K562 (cell line): Measurements from ENCODE around the gene INPP4B. TPM values are rescaled to one million over a fixed set of nuclear protein-coding genes. Genes with fewer than 3 reads are reported as not detected.

ENCODE experiments used
- ATAC-seq: fragments of 200-7000 bp; cut with Tn5 transposase; 3 replicates; pipeline ENCODE4 v1.9.1; 2020; ENCODE audit warnings: moderate library complexity
- BruUV-seq: library from RNA; stranded (reverse); fragments of 400-500 nt; replicated peaks from 2 replicates; lab custom pipeline; 2021; lab: Mats Ljungman, UMichigan
- CTCF ChIA-PET: fragments of 300-600 bp; formaldehyde crosslinking; extraction: SDS; loops from one replicate; lab custom pipeline; 2021; ENCODE audit warnings: low intra/inter-chr PET ratio; lab: Yijun Ruan, JAX
- POLR2A ChIA-PET: fragments of 300-600, 350-650 bp; sonication (Branson Sonifier 250); formaldehyde crosslinking; extraction: SDS; loops from one replicate; lab custom pipeline; 2021; ENCODE audit warnings: antibody characterized with exemption, inconsistent platforms; lab: Yijun Ruan, JAX
- DNase-seq, 4 experiments: peaks; one replicate each; pipeline versions ENCODE4 v3.0.0 to v3.0.0-alpha.2; 2011 to 2018; ENCODE audit warnings: low spot score in 3 of 4, mixed read lengths in 3 of 4; ENCODE audit errors: extremely low read depth in 1 of 4
- FAIRE-seq: peaks from 2 replicates; lab custom pipeline; 2011; peaks lifted over from hg19 to GRCh38; lab: Jason Lieb, UNC
- H2AFZ ChIP-seq: 2 replicates; pipeline ENCODE4 v1.6.0; 2011; ENCODE audit warnings: low read depth, low read length, control low read depth, inconsistent platforms
- H3K27ac ChIP-seq: fragments of 200-600 bp; 3 replicates; pipeline ENCODE4 v1.8.0; 2011; ENCODE audit warnings: low read depth, mild to moderate bottlenecking, control low read depth, inconsistent platforms, low read length, moderate library complexity, mixed read lengths; ENCODE audit errors: extremely low read depth
- H3K27me3 ChIP-seq, 2 experiments: fragments of 300-600 bp in 1 of 2; 2 replicates in 1 of 2; 3 replicates in 1 of 2; pipeline versions ENCODE4 v1.6.0 to v1.8.0; 2011; ENCODE audit warnings: inconsistent platforms in 2 of 2, low read length in 2 of 2, mild to moderate bottlenecking in 1 of 2, mixed read lengths in 1 of 2, moderate library complexity in 1 of 2; ENCODE audit not compliant: control insufficient read depth in 2 of 2, insufficient read depth in 2 of 2
- H3K36me3 ChIP-seq: fragments of 300-600 bp; 3 replicates; pipeline ENCODE4 v1.8.0; 2011; ENCODE audit warnings: mild to moderate bottlenecking, low read length, inconsistent platforms; ENCODE audit not compliant: control insufficient read depth, insufficient read depth
- H3K4me1 ChIP-seq, 2 experiments: fragments of 200-600 bp in 1 of 2; replicated peaks in 1 of 2; 2 replicates in 1 of 2; 3 replicates in 1 of 2; pipeline versions ENCODE4 v1.5.1 to v1.8.0; 2011; ENCODE audit warnings: inconsistent platforms in 2 of 2, low read length in 2 of 2, mild to moderate bottlenecking in 1 of 2, mixed read lengths in 1 of 2, moderate library complexity in 1 of 2; ENCODE audit not compliant: control insufficient read depth in 2 of 2, insufficient read depth in 2 of 2
- H3K4me2 ChIP-seq: 2 replicates; pipeline ENCODE4 v1.6.1; 2011; ENCODE audit warnings: low read length, control low read depth, inconsistent platforms, mixed read lengths; ENCODE audit not compliant: insufficient read depth
- H3K4me3 ChIP-seq: fragments of 200-600 bp; sonication (generic), shearing (Covaris generic); 2 replicates; pipeline ENCODE4 v1.5.1; 2016; ENCODE audit warnings: control low read depth, inconsistent platforms
- H3K79me2 ChIP-seq: fragments of 200-600 bp; 3 replicates; pipeline ENCODE4 v1.8.0; 2011; ENCODE audit warnings: low read length, inconsistent platforms; ENCODE audit not compliant: control insufficient read depth, insufficient read depth
- H3K9ac ChIP-seq, 2 experiments: 2 replicates each; pipeline versions ENCODE4 v1.6.0 to v1.6.1; 2011; ENCODE audit warnings: low read depth in 2 of 2, low read length in 2 of 2, control low read depth in 1 of 2, inconsistent platforms in 1 of 2, mild to moderate bottlenecking in 1 of 2, mixed read lengths in 1 of 2; ENCODE audit not compliant: insufficient read depth in 1 of 2
- H3K9me1 ChIP-seq: one replicate; pipeline ENCODE4 v1.6.0; 2011; ENCODE audit warnings: inconsistent platforms, mild to moderate bottlenecking, low read length, moderate library complexity; ENCODE audit not compliant: control insufficient read depth, insufficient read depth
- H3K9me3 ChIP-seq: replicated peaks from 2 replicates; pipeline ENCODE4 v1.5.1; 2011; ENCODE audit warnings: low read depth, low read length, inconsistent platforms; ENCODE audit not compliant: control insufficient read depth, insufficient read depth
- H4K20me1 ChIP-seq: replicated peaks from 2 replicates; pipeline ENCODE4 v1.6.1; 2011; ENCODE audit warnings: low read length, inconsistent platforms, mixed read lengths; ENCODE audit not compliant: control insufficient read depth, insufficient read depth
- BCLAF1 ChIP-seq, 2 experiments: fragments of 450-650 bp in 1 of 2; IDR thresholded peaks; 2 replicates each; pipeline ENCODE4 v1.6.1; 2011 to 2017; ENCODE audit warnings: low read depth in 2 of 2, antibody characterized with exemption in 1 of 2, borderline replicate concordance in 1 of 2, low read length in 1 of 2, mild to moderate bottlenecking in 1 of 2, mixed read lengths in 1 of 2; ENCODE audit not compliant: control insufficient read depth in 1 of 2
- CBFA2T3 ChIP-seq: fragments of 450-650 bp; IDR thresholded peaks from 2 replicates; pipeline ENCODE4 v1.6.1; 2017
- CEBPG ChIP-seq, 3 experiments: fragments of 200-800 bp in 1 of 3; sonication (Bioruptor generic) in 1 of 3; sonication (generic) in 1 of 3; formaldehyde crosslinking in 1 of 3; IDR thresholded peaks in 2 of 3; conservative IDR thresholded peaks in 1 of 3; 2 replicates each; pipeline versions ENCODE4 v1.6.1 to v1.8.0; 2016 to 2022; ENCODE audit warnings: missing compliant biosample characterization in 2 of 3, missing genetic modification characterization in 2 of 3, mild to moderate bottlenecking in 1 of 3, missing genetic modification reagents in 1 of 3
- E2F3 ChIP-seq: fragments of 250-450 bp; sonication (Bioruptor Pico); IDR thresholded peaks from 2 replicates; pipeline ENCODE4 v1.4.0; 2020; ENCODE audit warnings: mild to moderate bottlenecking
- GATA2 ChIP-seq: sonication (generic); formaldehyde crosslinking; IDR thresholded peaks from 2 replicates; pipeline ENCODE4 v1.4.0; 2020; ENCODE audit warnings: mild to moderate bottlenecking, missing genetic modification reagents
- KLF13 ChIP-seq: fragments of 450-650 bp; IDR thresholded peaks from 2 replicates; pipeline ENCODE4 v1.6.1; 2016; ENCODE audit warnings: missing genetic modification characterization, low read depth, mild to moderate bottlenecking, missing compliant biosample characterization, moderate library complexity, borderline replicate concordance
- NFIX ChIP-seq: fragments of 250-450 bp; sonication (Bioruptor Pico); IDR thresholded peaks from 2 replicates; pipeline ENCODE4 v1.4.0; 2020; ENCODE audit warnings: low read depth, mild to moderate bottlenecking, moderate library complexity
- PTRF ChIP-seq: fragments of 450-650 bp; IDR thresholded peaks from 2 replicates; pipeline ENCODE4 v1.6.1; 2016; ENCODE audit warnings: mild to moderate bottlenecking, missing genetic modification characterization, missing compliant biosample characterization
- RCOR1 ChIP-seq, 2 experiments: IDR thresholded peaks; 2 replicates each; pipeline ENCODE4 v1.6.1; 2012; ENCODE audit warnings: low read depth in 2 of 2, low read length in 2 of 2, borderline replicate concordance in 1 of 2, improper control_type of control experiment in 1 of 2
- SAFB2 ChIP-seq: fragments of 200-400 bp; formaldehyde crosslinking; IDR thresholded peaks from 2 replicates; pipeline ENCODE4 v1.6.1; 2018; ENCODE audit warnings: borderline replicate concordance, low read length, low read depth, moderate library complexity; ENCODE audit not compliant: severe bottlenecking
- SMARCA4 ChIP-seq: fragments of 450-650 bp; IDR thresholded peaks from 2 replicates; pipeline ENCODE4 v1.6.1; 2016
- TBP ChIP-seq: optimal IDR thresholded peaks from 2 replicates; pipeline ENCODE3; 2011; ENCODE audit warnings: low read depth, low read length, improper control_type of control experiment
- ZBTB2 ChIP-seq: fragments of 450-650 bp; IDR thresholded peaks from 2 replicates; pipeline ENCODE4 v1.6.1; 2016; ENCODE audit warnings: antibody characterized with exemption
- ZBTB7A ChIP-seq: IDR thresholded peaks from 2 replicates; pipeline ENCODE4 v1.6.1; 2011; ENCODE audit warnings: low read depth, mild to moderate bottlenecking, low read length, moderate library complexity, borderline replicate concordance; ENCODE audit not compliant: control insufficient read depth
- ZFP36 ChIP-seq: fragments of 150-350 bp; IDR thresholded peaks from 2 replicates; pipeline ENCODE4 v1.6.1; 2018; ENCODE audit warnings: low read length, low read depth; ENCODE audit not compliant: partially characterized antibody
- ZNF3 ChIP-seq: fragments of 250-450 bp; sonication (Bioruptor Pico); IDR thresholded peaks from 2 replicates; pipeline ENCODE4 v1.5.0; 2021; ENCODE audit warnings: mild to moderate bottlenecking, moderate library complexity
- WGBS: fragments of 100-300 bp; shearing (Covaris generic); methylation state at CpG from one replicate; pipeline ENCODE4 v1.1.6; 2016; ENCODE audit warnings: low coverage, mixed read lengths; ENCODE audit not compliant: insufficient coverage; ENCODE audit errors: missing lambda C conversion rate; 5-methylcytosine and 5-hydroxymethylcytosine counted together
- in situ Hi-C: fragments of 300-500 bp; cut with MboI; formaldehyde crosslinking; loops from 4 replicates; pipeline ENCODE4 v1.15.0; 2018; ENCODE audit warnings: inconsistent platforms, mixed read lengths
- intact Hi-C: fragments of 100-400 bp; cut with micrococcal nuclease; formaldehyde crosslinking; loops from 2 replicates; pipeline ENCODE4 v1.14.2; 2022
- polyA plus RNA-seq, 8 experiments: library from polyadenylated mRNA; depleted of rRNA in 4 of 8; stranded (reverse) in 5 of 8; unstranded in 3 of 8; fragments of >200 nt; fragmentation: Nextera tagmentation in 2 of 8; fragmentation: Illumina TruSeq in 1 of 8; extraction: Ambion mirVana in 2 of 8; extraction: Trizol in 1 of 8; gene quantifications; 2 replicates each; pipeline versions ENCODE4 v1.2.1 to v1.2.3, GENCODE V29; 2011 to 2014; ENCODE audit warnings: inconsistent platforms in 1 of 8, missing spikeins in 1 of 8
- total RNA-seq, 7 experiments: library from RNA; depleted of rRNA in 6 of 7; stranded (reverse); fragments of >200 nt in 6 of 7; fragmentation: Illumina TruSeq in 2 of 7; extraction: Trizol in 2 of 7; gene quantifications; 2 replicates each; pipeline versions ENCODE4 v1.2.1 to v1.2.3, GENCODE V29; 2011 to 2021; ENCODE audit warnings: low replicate concordance in 1 of 7

The INPP4B gene
- total and polyA plus RNA-seq, 9 of the 15 experiments (the other 6 are each of a cell fraction or from before 2014, with no cell fraction given): 0.04 to 0.11 TPM; not detected in 7

GRCh38 chr4:142824368-142824767 lies 21.7 kb downstream of the INPP4B start:
- Histone ChIP-seq H3K4me2 (no peak overlapping the region), H3K79me2 (no peaks in the 10 kb centered on the region), H3K9ac (no peak overlapping the region), H3K27ac (no peak overlapping the region), H2AFZ (no peak overlapping the region), H3K9me1 (no peaks in the 10 kb centered on the region), H3K4me3 (no peak overlapping the region), H3K27me3 (no peaks in the 10 kb centered on the region), H3K9me3 (no peaks in the 10 kb centered on the region), H3K4me1 (no peaks in the 10 kb centered on the region), H4K20me1 (no peaks in the 10 kb centered on the region), H3K36me3 (no peaks in the 10 kb centered on the region)
- 0% methylated on average over 1 of the region's 1 CpG for WGBS
- in situ Hi-C loops (no loop called here), intact Hi-C loops (no loop called here)
- DNase-seq: no peak
- no TSS peak for BruUV-seq
- no peak for FAIRE-seq
- TF ChIP-seq TBP (no peak), RCOR1 (IDR thresholded peaks at IDR 0.05; ENCODE audit: borderline replicate concordance in 1 of 2, low read depth in 2 of 2, low read length in 2 of 2) (no peak), CBFA2T3 (no peak), CEBPG (CRISPR knock-in tag; IDR thresholded peaks at IDR 0.05) (no peak), CEBPG (tag; conservative IDR thresholded peaks at IDR 0.05 in 1 of 2, IDR thresholded peaks at IDR 0.05 in 1 of 2) (no peak), NFIX (CRISPR knock-in tag) (no peak), ZNF3 (no peak), PTRF (tag) (no peak), BCLAF1 (IDR thresholded peaks at IDR 0.05; ENCODE audit: borderline replicate concordance in 1 of 2, control insufficient read depth in 1 of 2, low read depth in 2 of 2, low read length in 1 of 2) (no peak), SMARCA4 (no peak), ZBTB2 (no peak), E2F3 (no peak), KLF13 (no peak), ZFP36 (no peak), SAFB2 (no peak), ZBTB7A (no peak), GATA2 (CRISPR knock-in tag) (no peak)
- ChIA-PET CTCF (no interaction called here), POLR2A (no interaction called here)
- ATAC-seq: no peak
